COLO668 (cell line): ENCODE results near the gene SLC48A1.
A peak's percentile ranks its signal among the peaks of the same experiment; 100 is the strongest.

Experiments used
- DNase-seq: peaks from one replicate; lab custom pipeline; 2025; ENCODE audit not compliant: unreplicated experiment; lab: John Stamatoyannopoulos, UW

The SLC48A1 gene

GRCh38 chr12:47789712-47790489 lies 16.9 kb downstream of the SLC48A1 start:
- DNase-seq, result no peak

- no peak for DNase-seq
Measured at GRCh38 chr12:47790676-47791350, 17.8 kb downstream of the SLC48A1 start.

- no peak for DNase-seq
Measured at GRCh38 chr12:47791351-47791746, 18.3 kb downstream of the SLC48A1 start.

GRCh38 chr12:47791874-47792273 lies 18.8 kb downstream of the SLC48A1 start:
- no peak for DNase-seq

GRCh38 chr12:47793015-47793681 lies 20.1 kb downstream of the SLC48A1 start:
- no peak for DNase-seq

GRCh38 chr12:47794679-47795078 lies 21.6 kb downstream of the SLC48A1 start:
- no peak for DNase-seq

GRCh38 chr12:47795121-47795813 lies 22.2 kb downstream of the SLC48A1 start:
- DNase-seq, result no peak

GRCh38 chr12:47795814-47796411 lies 22.9 kb downstream of the SLC48A1 start:
- DNase-seq, result no peak

- DNase-seq, result peak; percentile 9
Measured at GRCh38 chr12:47797441-47797840, 24.4 kb downstream of the SLC48A1 start.

- no peak for DNase-seq
Measured at GRCh38 chr12:47798382-47798948, 25.4 kb downstream of the SLC48A1 start.

- no peak for DNase-seq
Measured at GRCh38 chr12:47799357-47799955, 26.4 kb downstream of the SLC48A1 start.

- DNase-seq, result no peak
Measured at GRCh38 chr12:47800582-47800981, 27.5 kb downstream of the SLC48A1 start.

GRCh38 chr12:47801170-47801903 lies 28.3 kb downstream of the SLC48A1 start:
- no peak for DNase-seq

- no peak for DNase-seq
Measured at GRCh38 chr12:47801904-47802246, 28.8 kb downstream of the SLC48A1 start.

- DNase-seq, result no peak
Measured at GRCh38 chr12:47802312-47802711, 29.3 kb downstream of the SLC48A1 start.

- DNase-seq, result no peak
Measured at GRCh38 chr12:47803191-47803875, 30.3 kb downstream of the SLC48A1 start.

- DNase-seq, result no peak
Measured at GRCh38 chr12:47804171-47804570, 31.1 kb downstream of the SLC48A1 start.

GRCh38 chr12:47805417-47805816 lies 32.4 kb downstream of the SLC48A1 start:
- no peak for DNase-seq

- DNase-seq, result no peak
Measured at GRCh38 chr12:47807338-47807737, 34.3 kb downstream of the SLC48A1 start.
